ENCODE results near the gene SH3BGRL2.
A peak's percentile ranks its signal among the peaks of the same experiment; 100 is the strongest.

SH3BGRL2 gene

DNA sequence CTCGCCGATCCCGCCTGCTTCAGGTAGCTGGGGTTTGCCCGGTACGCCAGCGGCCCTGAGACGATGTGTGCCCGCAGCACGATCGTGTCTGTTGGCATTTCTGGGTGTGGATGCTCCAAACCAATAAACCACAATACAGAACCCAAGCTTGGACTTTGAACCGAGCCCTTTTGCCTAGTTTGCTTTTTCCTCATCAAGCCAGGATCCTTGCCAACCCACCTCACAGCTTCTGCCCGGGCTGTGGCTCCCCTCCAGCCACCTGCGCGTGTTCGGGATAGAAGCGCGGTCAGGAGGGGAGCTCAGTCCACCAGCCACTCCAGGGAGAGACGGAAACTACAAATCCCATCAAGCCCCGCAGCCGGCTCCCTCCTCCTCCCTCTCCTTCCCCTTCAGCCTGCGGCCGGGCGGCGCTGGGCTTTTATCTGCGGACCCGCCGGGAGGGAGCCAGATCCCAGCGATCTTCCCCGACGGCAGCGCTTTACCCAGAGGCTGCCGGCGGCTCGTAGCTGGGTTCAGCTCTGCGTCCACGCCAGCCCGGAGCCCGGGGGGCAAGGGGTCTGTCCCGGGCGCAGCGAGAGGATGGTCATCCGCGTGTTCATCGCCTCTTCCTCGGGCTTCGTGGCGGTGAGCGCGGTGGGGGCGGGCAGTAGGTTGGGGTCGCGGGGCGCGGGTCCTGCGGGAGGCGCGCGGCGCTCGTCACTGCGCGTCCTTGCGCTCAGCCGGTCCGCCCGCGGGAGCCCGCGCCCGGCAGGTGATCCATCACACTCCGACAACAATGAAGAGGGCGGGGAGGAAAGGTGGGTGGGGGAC is at the start of gene SH3BGRL2:
Gene SH3BGRL2, plus strand, starts transcription at position 447 of the 810 bp plus-strand sequence. Its CDS starts 133 bp downstream, at position 580.
- DNase-seq: peak; percentile 70

DNA sequence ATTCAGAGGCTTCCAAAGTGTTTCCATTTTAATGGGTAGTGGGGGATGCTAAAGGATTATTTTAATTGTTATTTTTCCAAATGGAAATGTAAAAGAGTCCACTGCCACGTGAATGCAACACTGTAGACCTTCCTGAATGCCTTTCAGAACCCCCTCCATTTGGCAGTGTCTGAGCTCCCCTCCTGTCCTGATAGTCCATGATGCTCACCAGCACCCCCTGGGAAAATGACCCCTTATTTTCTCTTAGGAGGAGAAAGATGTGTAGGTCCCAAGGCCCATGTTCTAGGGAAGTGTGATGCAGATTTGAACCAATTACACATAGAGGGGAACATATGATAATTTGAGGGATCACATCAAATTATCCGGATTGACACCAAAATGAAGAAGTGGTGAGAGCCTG is 46.8 kb upstream of the SH3BGRL2 start:
- no peak for DNase-seq

DNA sequence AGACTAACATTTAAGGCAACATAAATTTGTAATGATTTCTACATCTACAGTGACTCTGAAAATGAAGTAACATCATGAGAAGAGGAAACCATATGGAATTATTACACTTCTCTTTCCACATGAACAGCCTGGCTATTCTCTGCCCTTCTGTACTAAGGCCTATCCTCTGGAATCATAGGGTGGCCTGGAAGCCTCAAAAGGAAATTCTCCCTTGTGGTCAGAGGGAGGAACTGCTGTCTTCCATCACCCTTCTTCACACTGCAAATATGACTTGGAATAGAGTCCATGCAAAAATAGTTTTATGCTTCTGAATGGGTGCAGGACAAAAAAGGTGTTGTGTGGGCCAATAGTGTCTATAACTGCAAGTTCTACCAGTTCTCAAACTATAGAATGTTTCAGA is 44.6 kb upstream of the SH3BGRL2 start:
- DNase-seq: no peak

DNA sequence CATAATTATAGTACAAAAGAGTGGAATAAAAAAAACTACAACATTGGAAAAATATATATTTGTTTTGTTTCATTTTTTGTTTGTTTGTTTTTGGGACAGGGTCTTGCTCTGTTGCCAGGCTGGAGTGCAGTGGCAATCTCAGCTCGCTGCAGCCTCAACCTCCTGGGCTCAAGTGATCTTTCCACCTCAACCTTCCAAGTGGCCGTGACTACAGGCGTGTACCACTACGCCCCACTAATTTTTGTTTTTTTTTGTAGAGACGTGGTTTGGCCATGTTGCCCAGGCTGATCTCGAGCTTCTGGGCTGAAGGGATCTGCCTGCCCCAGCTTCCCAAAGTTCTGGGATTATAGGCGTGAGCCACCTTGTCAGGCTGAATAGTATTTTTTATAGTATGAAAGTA is 41.4 kb upstream of the SH3BGRL2 start:
- DNase-seq: no peak

DNA sequence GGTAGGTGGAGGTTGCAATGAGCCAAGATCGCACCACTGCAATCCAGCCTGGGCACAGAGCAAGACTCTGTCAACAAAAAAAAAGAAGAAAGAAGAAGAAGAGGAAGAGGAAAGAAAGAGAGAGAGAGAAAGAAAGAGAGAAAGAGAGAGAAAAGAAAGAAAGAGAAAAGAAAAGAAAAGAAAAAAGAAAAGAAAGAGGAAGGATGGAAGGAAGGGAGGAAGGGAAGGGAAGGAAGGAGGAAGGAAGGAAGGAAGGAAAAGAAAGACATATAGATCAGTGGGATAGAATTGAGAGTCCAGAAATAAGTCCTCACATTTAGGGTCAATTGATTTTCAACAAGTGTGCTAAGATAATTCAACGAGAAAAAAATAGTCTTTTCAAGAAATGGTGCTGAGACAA is 34.0 kb upstream of the SH3BGRL2 start:
- DNase-seq: no peak

DNA sequence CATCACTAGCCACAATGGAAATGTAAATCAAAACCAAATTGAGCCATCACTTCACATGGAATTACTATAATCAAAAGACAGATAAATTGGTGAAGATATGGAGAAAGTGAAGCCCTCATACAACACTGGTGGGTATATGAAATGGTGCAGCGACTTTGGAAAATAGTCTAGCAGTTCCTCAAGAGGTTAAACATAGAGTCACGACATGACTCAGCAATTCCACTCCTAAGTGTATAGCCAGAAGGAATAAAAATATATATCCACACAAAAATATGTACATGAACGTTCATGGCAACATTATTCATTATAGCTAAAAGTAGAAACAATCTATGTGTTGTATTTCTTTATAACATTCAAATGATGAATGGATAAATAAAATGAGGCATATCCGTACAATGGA is 33.1 kb upstream of the SH3BGRL2 start:
- no peak for DNase-seq

DNA sequence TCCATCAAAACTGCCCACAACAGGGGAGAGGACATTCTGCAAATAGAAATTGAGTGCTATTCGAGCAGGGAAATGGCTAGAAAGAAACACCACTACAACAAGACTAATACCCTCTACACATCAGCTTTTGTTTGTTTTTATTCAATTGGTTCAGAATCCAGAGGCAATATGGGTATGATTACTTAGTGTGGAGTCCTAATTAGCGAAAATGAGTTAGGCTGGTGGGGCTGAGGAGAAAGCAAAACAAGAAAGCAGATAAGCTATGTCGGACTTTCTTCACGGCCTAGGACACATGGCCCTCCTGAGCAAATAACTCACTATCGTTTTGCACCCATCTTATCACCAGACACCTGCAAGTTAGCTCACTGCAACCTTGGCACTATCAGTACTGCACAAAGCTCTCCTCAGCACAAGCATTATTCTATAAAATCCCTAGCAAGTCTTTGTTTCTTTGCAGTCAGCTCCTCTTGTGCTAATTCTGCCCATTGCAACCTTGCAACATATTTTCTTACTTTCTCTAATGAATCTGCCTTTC is 31.3 kb upstream of the SH3BGRL2 start:
- DNase-seq: no peak

DNA sequence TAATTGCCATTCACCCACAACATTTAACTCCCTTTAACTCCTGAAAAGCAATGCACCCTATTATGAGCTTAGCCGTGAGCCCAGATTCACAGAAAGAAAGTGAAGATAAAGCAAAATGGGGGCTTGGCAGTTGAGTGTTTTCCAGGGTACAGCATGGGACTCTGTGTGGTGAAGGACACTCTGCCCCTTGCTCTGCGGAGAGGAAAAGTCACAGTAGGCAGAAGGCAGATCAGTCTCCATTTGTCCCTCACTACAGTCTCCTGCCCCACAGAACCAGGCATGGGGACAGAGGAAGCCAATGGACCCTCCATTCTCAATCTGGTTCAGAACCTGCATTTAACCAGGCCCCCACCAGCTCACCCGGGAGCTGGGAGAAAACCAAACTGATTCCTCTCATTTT is 30.8 kb upstream of the SH3BGRL2 start:
- DNase-seq: no peak

DNA sequence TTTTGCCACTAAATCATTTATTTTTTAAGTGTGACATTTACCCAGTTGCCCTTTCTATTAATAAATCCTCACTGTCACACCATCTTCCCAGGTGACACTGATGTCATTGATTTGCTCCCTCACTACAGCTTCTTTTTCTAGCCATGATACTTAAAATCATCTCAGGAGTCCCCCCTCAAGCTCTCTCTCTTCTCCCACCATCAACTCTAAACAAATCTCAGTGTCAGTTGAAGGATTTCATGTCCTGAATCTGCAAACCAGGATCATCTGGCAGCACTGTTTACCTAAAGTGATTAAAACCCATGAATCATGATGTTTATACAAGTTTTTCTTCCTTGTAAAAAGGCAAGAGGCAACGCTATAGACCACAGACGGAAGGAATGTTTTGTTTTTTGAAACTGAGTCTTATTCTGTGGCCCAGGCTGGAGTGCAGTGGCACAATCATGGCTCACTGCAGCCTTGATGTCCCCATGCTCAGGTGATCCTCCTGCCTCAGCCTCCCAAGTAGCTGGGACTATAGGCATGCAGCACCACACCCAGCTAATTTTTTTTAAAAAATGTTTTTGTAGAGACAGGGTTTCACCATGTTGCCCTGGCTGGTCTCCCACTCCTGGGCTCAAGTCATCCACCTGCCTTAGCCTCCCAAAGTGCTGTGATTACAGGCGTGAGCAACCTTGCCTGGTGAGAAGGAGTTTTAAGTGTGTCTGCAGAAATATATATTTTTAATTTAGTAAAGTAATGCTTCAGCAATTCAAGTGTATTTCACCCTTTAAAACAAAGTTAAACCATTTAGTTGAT is 30.1 kb upstream of the SH3BGRL2 start:
- DNase-seq: no peak

DNA sequence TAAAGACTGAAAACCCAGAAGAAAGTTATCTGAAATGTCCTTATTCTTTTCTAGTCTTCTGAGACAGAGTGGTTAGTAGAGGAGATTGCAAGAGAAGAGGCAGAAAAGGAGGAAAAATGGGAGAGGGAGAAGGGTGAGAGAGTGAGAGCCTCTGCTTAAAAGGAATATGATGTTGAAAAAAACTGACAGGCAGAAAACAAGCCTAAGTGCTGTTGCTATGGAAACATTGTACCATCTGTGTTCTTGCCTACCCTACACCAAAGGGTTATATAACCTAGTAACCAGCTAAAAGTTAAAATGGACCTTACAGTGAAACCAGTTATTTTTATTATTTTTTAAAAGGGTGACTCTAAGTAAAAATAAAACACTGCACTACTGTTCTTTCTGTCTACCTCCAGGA is 28.3 kb upstream of the SH3BGRL2 start:
- no peak for DNase-seq

DNA sequence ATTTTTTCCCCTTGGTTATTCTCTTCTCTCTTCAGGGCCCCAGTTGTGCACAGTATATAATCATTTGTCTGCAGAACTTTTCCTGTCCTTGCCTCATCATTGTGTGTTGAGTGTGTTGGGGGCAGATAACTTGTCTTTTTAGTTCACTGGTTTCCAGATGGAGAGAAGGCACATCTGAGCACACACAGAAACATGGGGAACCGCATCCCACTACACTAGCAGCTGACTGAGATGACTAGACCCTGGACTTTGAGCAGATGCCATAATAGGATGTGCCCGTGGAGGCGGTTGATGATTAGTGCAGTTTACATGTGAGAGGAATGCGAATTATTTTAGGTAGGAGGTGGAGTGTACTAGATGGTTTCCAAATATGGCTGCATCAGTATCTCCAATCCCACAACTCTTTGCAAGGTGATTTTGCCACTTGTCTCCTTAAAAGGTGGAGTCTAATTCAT is 26.5 kb upstream of the SH3BGRL2 start:
- DNase-seq: no peak

DNA sequence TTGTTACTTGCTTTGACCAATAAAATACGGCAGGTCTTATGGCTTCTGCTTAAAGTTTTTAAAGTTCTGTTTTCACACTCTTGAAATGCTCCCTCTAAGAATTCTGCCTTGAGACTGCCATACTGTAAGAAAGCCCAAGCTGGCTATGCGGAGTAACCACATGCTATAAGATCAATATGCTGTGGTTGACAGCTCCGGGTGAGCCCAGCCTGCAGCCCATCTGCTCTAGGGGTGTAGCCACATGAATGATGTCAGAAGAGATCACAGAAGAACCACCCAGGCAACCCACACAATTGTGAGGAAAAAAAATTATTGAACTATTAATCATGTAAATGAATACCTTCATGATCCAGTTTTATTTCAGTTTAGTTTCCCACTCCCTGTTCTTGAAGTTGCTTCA is 26.1 kb upstream of the SH3BGRL2 start:
- DNase-seq: no peak

DNA sequence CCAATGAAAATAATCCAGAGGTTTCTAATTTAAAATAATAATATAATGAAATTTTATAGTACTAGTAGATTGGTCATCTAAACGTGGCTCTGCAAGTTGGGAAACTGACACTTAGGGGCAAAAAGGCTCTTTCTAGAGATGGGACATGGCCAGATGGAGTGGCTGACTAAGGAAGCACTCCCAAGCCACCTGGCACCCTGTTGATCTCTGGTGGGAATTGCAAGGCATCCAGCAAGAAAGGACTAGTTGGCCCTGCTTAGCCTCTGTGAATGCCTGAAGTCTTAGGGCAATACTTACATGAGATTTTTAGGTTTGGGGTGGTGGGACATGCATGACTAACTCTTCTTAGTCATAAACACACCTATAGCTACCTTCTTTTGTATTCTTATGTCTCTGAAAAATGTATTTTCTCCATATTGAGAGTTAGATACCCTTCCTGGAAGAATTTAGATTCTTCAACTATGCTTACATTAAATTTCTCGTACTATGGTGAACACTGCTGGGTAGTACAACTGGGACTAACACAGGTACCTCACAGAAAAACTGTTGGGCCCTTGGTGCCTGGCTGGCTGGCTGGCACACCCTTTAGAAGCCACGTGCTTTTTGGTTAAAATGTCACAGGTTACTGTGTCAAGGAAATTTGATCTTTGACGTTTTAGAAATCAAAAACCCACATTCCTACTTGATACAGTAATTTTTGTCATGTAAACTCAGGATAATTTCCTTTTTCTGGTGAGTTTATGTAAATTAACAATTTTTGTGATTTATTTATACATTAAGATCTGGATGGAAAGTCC is 25.0 kb upstream of the SH3BGRL2 start:
- no peak for DNase-seq

DNA sequence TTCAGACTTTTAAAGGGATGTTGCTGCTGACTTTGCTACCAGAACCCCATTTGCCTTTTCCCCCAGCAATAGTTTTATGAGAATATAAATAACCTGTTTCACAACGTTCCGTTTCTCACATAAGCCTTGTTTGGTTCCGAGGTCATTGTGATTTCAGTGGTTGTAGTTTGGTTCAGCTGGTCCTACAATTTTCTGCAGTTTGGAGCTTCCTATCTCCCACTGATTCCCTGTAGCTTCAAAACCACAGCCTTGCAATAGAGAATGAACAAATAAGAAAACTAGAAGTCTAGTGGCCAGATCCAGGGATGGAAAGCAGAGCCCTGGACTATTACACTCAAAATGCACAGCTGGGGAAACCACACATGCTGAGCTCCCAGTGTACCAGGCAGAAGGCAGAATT is 24.1 kb upstream of the SH3BGRL2 start:
- no peak for DNase-seq

DNA sequence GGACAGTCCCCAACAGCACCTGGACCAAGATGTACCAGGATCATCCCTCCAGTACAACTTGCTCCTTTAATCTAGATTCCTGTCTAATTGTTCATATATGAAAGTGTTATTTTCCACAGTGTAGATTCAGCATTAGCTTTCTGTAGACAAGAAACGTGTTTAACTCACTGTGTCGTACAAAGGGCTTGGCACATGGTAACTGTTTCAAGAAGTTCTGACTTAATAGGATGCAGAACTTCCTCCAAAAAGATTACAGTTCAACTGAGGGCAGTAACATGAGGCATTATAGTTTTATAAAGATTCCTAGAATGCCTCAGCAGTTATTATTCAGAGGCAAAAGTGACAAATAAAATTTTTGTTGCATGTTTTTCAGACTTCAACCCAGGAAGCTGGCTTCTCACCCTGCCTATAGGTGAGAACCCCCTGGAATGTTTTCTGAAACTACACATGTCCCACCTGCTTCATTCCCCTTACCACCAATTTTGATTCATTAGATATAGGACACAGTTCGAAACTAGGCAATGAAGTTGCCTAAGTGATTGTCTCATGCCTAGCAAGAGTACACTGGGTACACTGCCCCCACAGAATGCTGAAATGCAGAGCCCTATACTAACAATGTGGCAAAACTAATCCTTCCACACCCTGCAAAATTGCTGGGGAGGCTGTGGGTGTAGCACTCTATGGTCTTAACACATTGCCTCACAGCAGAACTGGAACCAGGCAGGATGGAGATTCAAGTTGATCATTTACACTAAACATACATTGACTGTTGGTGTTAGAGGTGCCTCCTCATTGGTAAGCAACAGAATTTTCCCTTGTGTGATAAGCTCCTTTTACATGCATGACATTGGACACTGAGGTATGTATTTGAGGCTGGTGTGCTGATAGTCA is 22.6 kb upstream of the SH3BGRL2 start:
- DNase-seq: no peak

DNA sequence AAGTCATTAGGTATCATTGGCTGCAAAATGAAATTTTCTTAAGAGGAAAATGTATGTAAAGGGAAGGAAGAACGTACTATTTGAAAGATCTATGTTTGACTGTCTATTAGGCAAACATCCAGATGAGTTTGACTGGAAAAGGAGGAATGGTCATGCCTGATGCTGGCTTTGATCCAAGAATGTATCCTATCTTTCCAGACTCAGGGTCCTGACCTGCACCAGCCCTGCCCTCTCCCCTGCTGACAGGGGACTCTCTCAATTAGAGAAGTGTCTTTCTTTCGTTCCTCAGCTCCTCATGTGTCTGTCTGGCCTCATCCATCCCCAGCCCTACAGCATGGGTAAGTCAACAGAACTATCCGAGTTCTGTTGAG is 21.9 kb upstream of the SH3BGRL2 start:
- DNase-seq: no peak

DNA sequence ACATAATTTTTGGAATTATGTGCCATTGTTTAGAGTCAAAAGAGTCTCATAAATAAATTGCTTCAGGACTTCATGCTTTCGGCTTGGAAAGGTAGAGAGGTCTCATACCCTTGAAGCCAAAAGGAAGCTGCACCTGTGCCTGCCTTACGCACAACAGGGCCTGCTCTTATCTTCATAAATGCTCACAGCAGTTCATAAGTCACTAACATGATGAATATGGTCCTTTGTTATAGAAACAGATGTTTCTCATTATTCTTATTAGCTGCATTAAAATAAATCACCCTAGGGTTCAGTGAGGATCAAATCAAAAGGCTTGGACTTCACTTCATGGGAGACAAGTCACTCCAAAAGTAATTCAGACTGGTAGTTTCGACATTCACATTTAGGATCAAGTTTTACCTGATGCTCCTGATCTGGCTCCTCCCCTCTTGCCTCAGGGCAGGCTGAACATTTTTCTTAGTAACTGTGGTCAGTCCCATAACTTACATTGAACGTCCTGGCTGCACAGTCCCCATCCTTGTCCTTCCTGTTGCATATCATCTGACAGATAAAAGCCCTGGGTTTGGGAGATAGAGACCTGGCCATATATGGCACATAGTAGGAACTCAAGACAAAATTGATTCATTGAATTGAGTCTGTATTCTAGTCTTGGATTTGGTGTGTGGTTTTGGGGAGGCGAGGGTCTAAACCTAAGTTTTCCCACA is 20.7 kb upstream of the SH3BGRL2 start:
- no peak for DNase-seq

DNA sequence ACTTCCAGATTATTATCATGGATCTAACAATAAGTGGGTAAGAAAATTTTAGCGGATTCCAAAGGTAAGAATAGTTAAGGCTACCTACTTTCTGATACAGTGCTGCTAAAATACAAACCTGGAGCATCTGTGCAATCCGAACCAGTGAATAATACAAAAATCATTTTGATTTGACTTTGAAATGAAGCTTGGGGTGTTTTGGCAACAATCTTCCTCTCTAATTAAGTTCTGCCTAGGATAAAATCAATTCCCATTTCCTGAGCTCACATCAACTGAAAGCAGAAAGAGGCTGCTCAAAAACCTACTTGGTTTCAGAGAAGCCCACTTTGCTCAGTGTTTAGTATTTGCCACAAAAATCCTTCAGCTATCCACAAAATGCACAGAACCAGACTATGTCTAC is 18.7 kb upstream of the SH3BGRL2 start:
- DNase-seq: no peak

DNA sequence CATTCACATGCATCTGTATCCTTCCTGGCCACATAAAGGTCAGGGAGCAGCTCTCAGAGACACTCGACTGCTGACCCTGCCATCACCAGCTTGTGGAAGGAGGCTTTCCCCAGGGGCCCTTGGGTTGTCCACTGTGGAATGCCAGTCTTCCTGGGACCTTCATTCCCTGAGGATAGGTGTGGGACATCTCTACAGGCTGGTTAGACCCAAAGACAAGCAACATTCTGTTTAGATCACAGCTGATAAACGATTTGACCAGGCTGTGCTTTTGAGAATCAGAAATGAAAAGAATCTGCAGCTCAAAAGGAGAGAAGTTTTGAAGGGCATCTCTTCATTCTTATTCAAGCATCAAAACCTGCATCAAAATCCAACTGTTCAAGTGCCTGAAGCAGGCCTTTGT is 18.2 kb upstream of the SH3BGRL2 start:
- no peak for DNase-seq

DNA sequence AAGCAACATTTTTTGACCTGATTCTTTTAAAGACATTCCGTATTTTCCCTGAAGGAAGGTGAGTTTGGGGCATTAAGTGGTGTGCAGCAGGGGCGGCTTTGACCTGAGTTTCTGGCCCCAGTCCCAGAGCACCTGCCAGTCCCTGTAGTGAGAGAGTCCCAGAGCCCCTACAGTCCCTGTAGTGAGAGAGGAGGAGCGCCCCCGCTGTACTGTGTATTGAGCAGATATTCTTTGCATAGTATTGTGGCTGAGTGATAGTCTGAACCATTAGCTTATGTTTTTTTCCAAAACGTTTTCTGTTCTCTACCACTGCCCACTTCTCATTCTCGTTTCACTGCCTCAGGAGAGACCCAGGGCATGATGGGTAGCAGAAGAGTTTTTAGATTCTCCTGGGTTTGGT is 17.2 kb upstream of the SH3BGRL2 start:
- DNase-seq: no peak

All from NCI-H1092 treated with DMSO at 0.1 percent for 48 hours (cell line).